Measurements from ENCODE around the gene GALNT5. TPM values are rescaled to one million over a fixed set of nuclear protein-coding genes. Genes with fewer than 3 reads are reported as not detected.

The GALNT5 gene
- total and polyA plus RNA-seq, 2 donors (not counting 3 experiments of a cell fraction or from before 2014, with no cell fraction given): not detected

- Histone ChIP-seq H3K4me1 (ENCODE audit: control insufficient read depth, extremely low read depth, insufficient read depth, low read length) (no peaks in the 10 kb centered on the region), H3K79me2 (ENCODE audit: control insufficient read depth, insufficient read depth, low read length) (no peaks in the 10 kb centered on the region), H3K27ac (ENCODE audit: insufficient read depth, low read depth, low read length) (no peak overlapping the region), H3K4me3 (replicated peaks in 1 of 3; ENCODE audit: insufficient read depth in 1 of 3, low read depth in 1 of 3, low read length in 3 of 3) (no peak overlapping the region), H3K9me3 (replicated peaks; ENCODE audit: control insufficient read depth, insufficient read depth, low read length) (no peaks in the 10 kb centered on the region), H3K4me2 (ENCODE audit: insufficient read depth, low read length) (no peak overlapping the region), H3K9ac (replicated peaks; ENCODE audit: extremely low read depth, insufficient read depth, low read length) (no peak overlapping the region), H3K9me1 (replicated peaks; ENCODE audit: control insufficient read depth, extremely low read depth, insufficient read depth, low read length) (no peaks in the 10 kb centered on the region), H4K20me1 (replicated peaks; ENCODE audit: control insufficient read depth, extremely low read depth, insufficient read depth, low read length) (no peaks in the 10 kb centered on the region), H2AFZ (ENCODE audit: low read depth, low read length) (no peak overlapping the region), H3K27me3 (ENCODE audit: control insufficient read depth in 2 of 2, insufficient read depth in 2 of 2, low read length in 2 of 2) (peaks cover 0 to 7% of the 10 kb centered on the region in 2 experiments), H3K36me3 (ENCODE audit: control insufficient read depth in 2 of 2, extremely low read depth in 1 of 2, insufficient read depth in 2 of 2, low read length in 2 of 2) (no peaks in the 10 kb centered on the region)
- dilution Hi-C loops (cut with MboI; ENCODE audit: extremely low pct_ligation_motif_present, low sequenced_read_pairs) (no loop called here), intact Hi-C loops (cut with micrococcal nuclease) (no loop called here)
- no peak for FAIRE-seq
- BruUV-seq (replicated peaks): no TSS peak
- DNase-seq (ENCODE audit: low read depth, low spot score): no peak
- POLR2A ChIA-PET: no interaction called here
- CTCF ChIA-PET: interaction anchor here (1.4 to 2.2 kb wide), 3 partner anchors 8 to 27 kb away, joined by 4 to 21 read pairs (median 12); no protein-coding TSS in a partner anchor
- TF ChIP-seq EZH2 (IDR thresholded peaks at IDR 0.05; ENCODE audit: borderline replicate concordance, low read depth, low read length, severe bottlenecking): no peak
- no peak for TF ChIP-seq MYC (IDR thresholded peaks at IDR 0.05; ENCODE audit: low read depth, low read length)
- no peak for TF ChIP-seq POLR2AphosphoS5 (IDR thresholded peaks at IDR 0.05; ENCODE audit: insufficient read depth, low read depth, low read length)
- no peak for TF ChIP-seq MAX (IDR thresholded peaks at IDR 0.05; ENCODE audit: insufficient read depth, insufficient read length)
- TF ChIP-seq CTCF (IDR thresholded peaks at IDR 0.05; ENCODE audit: extremely low read depth in 1 of 2, insufficient read depth in 1 of 2, low read depth in 1 of 2, low read length in 2 of 2): no peak
- TF ChIP-seq POLR2A (IDR thresholded peaks at IDR 0.05; ENCODE audit: low read depth, low read length): no peak
- no peak for TF ChIP-seq JUN (IDR thresholded peaks at IDR 0.05; ENCODE audit: borderline replicate concordance, insufficient read depth, insufficient read length, low read depth)
- TF ChIP-seq GATA2 (IDR thresholded peaks at IDR 0.05; ENCODE audit: insufficient read depth, insufficient read length, low read depth, low read length): no peak
- TF ChIP-seq FOS (IDR thresholded peaks at IDR 0.05; ENCODE audit: borderline replicate concordance, insufficient read depth, low read length): no peak
Measured at GRCh38 chr2:157309878-157310277, 52.4 kb downstream of the GALNT5 start.
